GM18511 (cell line): ENCODE measurements around the gene SPON1.
"Not testable (repeated sequence)": the region's sequence is repeated elsewhere in the genome, so short reads cannot be mapped to it uniquely, and the experiment has no call there.

Source experiments
- ATAC-seq: cut with Tn5 transposase; IDR thresholded peaks from one replicate; pipeline ENCODE4 v1.9.1; 2021; ENCODE audit warnings: mild to moderate bottlenecking, moderate library complexity; ENCODE audit not compliant: unreplicated experiment

The SPON1 gene

DNA sequence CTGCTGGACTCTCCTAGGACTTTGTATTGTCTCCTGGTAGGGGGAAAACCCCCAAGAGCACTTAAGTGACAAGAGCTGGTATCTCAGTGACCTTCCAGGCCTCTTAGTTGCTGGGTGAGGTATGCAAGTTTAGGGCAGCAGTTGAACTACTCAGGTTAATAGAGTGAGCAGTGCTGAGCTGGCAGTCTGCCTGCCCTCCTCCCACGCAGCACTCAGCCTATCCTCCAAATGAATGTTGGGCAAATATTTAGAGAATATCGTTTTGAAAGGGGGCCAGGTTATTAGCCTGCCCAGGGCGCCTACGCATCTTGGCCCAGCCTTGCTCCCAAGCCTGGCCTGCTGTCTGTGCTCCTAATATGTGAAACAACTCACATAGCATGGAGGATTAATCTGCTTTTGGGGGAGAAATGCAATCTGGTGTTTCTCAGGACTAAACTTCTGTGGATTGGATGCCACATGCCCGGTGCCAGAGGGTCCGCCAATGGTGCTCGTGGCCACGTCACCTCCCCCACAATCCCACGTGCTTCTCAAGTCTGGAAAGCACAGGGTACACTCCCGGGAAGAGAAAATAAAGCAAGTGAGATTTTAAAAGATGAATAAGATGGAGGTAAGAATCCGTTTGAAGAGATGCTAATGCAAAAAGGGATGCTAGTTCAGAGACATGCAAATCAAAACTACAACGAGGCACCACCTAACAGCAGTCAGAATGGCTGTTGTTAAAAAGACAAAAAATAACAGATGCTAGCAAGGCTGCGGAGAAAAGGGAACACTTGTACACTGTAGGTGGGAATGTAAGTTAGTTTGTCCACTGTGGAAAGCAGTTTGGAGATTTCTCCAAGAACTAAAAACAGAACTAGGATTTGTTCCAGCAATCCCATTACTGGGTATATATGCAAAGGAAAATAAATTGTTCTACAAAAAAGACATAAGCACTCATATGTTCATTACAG lies 67.7 kb downstream of the SPON1 start:
- ATAC-seq, result no peak

- not testable (repeated sequence) for ATAC-seq
These were observed 73.0 kb downstream of the SPON1 start for GRCh38 chr11:14035526-14035925.

DNA sequence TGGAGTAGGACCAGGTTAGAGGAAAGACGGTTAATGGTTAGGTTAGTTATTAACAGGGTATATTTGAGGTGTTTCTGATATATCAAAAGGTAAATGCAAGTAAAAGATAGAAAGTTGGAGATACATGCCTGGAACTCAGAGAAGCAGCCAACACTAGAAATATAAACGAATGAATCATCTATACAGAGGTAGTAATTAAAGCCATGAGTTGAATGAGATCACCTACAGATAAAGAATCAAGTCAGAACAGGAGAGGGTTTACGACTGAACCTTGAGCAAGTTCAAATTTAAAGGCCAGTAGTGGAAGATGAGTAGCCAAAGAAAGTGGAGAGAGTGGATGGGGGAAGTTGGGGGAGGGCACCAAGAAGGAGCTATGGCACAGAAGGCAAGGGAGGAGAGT lies 73.9 kb downstream of the SPON1 start:
- no peak for ATAC-seq

DNA sequence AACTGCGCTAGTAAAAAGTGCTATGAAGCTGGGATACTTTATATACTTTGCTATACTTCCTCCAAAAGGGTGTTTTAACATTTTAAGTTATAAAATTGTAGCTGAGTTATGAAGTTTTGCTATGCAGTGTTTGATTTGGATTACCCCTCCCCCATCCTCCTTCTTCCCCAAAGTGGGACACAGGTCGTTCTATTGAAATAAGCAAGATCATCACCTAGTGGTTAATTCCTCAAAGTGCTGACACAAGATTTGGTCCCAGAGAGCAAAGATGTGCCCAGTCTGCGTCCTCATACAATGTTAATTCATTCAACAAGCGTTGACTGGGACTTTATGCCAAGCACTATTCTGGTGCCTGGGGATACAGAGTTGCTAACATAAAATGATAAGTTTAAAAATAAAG lies 78.5 kb downstream of the SPON1 start:
- ATAC-seq, result no peak

DNA sequence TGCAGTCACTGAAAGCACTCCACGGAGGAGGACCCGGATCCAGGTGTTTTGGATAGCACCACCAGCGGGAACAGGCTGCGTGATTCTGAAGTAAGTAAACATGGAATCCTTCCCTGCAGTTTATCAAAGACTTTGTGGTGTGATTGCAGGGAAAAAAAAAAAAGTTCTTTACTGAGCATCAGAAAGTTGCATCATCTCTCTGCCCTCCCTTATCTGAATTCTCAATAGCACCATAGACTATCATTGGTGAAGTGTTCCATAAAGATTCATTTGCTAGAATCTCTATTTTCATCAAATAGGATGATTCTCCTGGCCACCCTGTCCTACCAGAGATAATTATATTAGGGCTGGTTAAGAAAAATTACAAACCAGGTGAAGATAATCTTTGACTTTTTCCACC lies 79.0 kb downstream of the SPON1 start:
- ATAC-seq, result no peak

DNA sequence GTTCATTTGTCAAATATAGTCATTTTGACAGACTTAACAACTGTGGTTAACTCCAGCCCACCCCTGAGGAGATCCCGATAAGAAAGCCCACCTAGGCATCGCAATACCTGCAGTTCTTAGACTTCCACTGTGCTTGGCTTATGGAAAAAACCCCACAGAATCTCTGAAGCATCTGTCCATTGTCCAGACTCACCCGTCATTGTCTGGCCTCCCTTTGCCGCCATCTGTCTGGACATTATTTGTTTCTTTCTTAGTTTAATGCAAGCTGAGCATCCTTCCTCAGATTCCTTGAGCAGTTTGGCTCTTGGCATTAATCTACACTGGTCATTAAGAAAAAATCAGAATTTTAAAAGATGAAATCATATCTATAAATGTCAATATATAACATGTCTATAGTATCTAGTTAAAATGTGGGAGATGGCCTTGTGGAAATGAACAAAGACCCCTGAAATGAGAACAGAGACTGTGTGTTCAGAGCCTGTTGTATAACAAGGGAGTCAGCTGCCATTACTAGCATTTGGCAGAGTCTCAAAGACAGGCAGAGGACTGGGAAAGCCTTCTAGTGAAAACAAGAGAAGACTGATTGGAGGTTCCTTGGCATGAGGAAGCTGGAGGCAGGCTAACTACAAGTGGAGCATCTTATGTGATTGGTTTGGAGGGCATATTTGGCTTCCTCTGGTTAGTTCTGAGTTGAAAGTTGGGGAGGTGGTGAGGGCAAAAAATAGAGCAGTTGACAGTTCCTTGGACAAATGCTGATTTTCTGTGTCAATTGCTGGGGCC lies 80.4 kb downstream of the SPON1 start:
- ATAC-seq, result no peak

GRCh38 chr11:14044916-14045315 lies 82.4 kb downstream of the SPON1 start:
- no peak for ATAC-seq

DNA sequence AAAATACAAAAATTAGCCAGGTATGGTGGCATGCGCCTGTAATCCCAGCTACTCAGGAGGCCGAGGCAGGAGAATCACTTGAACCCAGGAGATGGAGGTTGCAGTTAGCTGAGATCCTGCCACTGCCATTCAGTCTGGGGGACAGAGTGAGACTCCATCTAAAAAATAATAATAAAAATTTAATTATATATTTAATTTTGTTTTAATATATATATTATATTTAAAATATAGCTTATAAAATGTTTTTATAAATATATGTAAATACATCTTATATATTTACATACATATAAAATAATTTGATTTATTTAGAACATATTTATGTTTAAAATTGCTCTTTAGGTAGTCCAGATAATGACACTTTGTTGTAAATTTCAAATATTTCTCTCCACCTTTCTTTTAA lies 82.9 kb downstream of the SPON1 start:
- ATAC-seq, result no peak

DNA sequence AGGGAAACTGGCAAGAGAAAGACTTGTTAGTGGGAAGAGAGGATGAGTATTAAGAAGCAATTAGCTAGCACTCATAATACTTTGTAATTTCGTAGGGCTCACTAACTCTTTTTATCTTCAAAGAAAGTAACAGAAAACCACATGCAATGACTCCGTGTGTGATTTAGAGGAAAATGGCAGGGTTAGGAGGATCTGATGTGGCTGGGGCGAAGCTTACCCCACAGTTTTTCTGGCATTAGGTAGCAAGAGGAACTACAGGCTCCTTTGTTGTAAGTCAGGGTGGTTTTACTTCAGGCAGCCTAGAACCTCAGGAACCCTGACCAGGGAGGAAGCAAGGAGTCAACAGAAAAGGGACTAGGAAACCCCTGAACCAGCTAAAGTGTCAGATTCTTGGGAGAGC lies 89.7 kb downstream of the SPON1 start:
- no peak for ATAC-seq

GRCh38 chr11:14054116-14055107 lies 91.9 kb downstream of the SPON1 start:
- ATAC-seq, result no peak

GRCh38 chr11:14055936-14056335 lies 93.4 kb downstream of the SPON1 start:
- ATAC-seq, result no peak

DNA sequence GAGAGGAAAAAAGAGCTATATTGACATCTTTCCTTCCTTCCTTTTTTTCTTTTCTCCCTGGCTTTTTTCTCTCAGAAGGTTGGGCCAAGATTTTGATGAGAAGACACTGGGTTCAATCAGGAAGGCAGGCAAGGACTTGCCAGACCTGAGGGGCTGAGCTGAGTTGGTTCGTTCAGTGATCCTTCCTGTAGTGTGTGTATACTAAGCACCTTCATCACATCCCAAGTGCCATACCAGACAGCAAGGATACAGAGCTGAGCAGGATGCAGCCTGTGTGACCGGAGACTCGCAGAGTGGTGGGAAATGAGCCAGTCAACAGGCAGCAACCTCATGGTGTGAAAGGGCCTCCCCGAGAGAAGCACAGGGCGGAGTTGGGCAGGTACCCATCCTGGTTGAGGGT lies 95.5 kb downstream of the SPON1 start:
- ATAC-seq, result no peak

GRCh38 chr11:14059491-14059890 lies 97.0 kb downstream of the SPON1 start:
- no peak for ATAC-seq

GRCh38 chr11:14061721-14062120 lies 99.2 kb downstream of the SPON1 start:
- ATAC-seq, result no peak

- ATAC-seq, result no peak
These were observed 102.6 kb downstream of the SPON1 start for GRCh38 chr11:14065141-14065540.

- no peak for ATAC-seq
These were observed 103.2 kb downstream of the SPON1 start for GRCh38 chr11:14065681-14066080.

DNA sequence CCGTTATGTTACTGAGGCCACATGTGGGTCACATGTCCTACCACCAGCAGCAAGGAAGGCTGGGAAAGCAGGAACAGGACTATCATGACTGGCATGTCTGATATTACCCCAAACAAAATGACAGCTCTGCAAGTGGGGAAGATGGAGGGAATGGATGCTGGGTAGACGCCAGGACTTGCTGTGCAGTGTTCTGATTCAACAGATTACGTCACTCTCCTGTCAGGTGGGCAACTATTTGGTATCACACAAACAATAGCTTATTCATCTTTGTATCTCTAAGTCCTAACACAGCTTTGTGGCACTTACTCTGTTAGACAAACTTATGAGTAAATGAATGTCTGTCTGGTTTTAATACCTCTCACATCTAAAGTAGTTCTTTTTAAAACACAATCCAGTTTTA lies 105.2 kb downstream of the SPON1 start:
- no peak for ATAC-seq

- no peak for ATAC-seq
These were observed 108.4 kb downstream of the SPON1 start for GRCh38 chr11:14070896-14071295.

GRCh38 chr11:14073849-14074476 lies 111.4 kb downstream of the SPON1 start:
- no peak for ATAC-seq
